ENCODE data around the gene TNFAIP1.
A peak's percentile ranks its signal among the peaks of the same experiment; 100 is the strongest.
"Not testable (repeated sequence)": the region's sequence is repeated elsewhere in the genome, so short reads cannot be mapped to it uniquely, and the experiment has no call there.

The TNFAIP1 gene

DNA sequence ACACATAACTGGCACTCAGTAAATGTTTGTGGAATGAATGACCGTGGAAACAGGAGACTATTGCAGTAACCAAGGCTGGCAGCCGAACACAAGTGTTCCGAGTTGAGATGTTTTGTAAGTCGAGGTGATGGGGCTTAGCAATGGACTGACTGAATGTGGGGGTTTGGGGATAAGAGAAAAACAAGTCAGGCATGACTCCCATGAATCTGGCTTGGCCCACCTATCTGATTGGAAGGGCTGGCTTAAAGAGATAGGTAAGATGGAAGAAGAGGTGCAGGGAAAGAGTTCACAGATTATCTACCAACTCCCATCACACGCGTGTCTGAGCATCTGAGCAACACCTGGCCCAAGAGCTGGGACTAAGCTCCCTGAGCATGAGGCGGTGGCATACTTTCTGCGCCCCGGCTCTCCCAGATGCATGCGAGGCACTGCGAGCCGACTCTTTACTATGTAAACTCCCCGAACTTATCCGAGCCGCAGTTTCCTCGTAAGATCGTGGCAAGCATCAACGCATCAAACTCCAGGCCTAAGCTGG lies 828 bp upstream of the TNFAIP1 start:
- Histone ChIP-seq H3K27ac (ENCODE audit: insufficient read depth, low read length, poor library complexity, severe bottlenecking) (peak overlapping the region; percentile 87), H3K4me1 (ENCODE audit: control insufficient read depth, insufficient read depth, low read length, poor library complexity, severe bottlenecking) (peaks cover 18% of the 10 kb centered on the region), H3K27me3 (replicated peaks; ENCODE audit: control insufficient read depth, insufficient read depth, low read length, poor library complexity, severe bottlenecking) (no peaks in the 10 kb centered on the region), H3K9me3 (ENCODE audit: control insufficient read depth, low read length) (no peaks in the 10 kb centered on the region), H3K36me3 (ENCODE audit: control insufficient read depth, insufficient read depth, low read length) (peaks cover 9% of the 10 kb centered on the region), H3K4me3 (ENCODE audit: insufficient read depth, low read depth, low read length, poor library complexity, severe bottlenecking) (peak overlapping the region; percentile 85)
- DNase-seq: no peak

GRCh38 chr17:28335959-28336871 lies 654 bp downstream of the TNFAIP1 start:
- peaks cover 17% of the 10 kb centered on the region for H3K36me3 ChIP-seq (ENCODE audit: control insufficient read depth, insufficient read depth, low read length)
- no peak for DNase-seq
- peak overlapping the region; percentile 85 for H3K4me3 ChIP-seq (ENCODE audit: insufficient read depth, low read depth, low read length, poor library complexity, severe bottlenecking)
- H3K27me3 ChIP-seq (replicated peaks; ENCODE audit: control insufficient read depth, insufficient read depth, low read length, poor library complexity, severe bottlenecking): no peaks in the 10 kb centered on the region
- no peaks in the 10 kb centered on the region for H3K9me3 ChIP-seq (ENCODE audit: control insufficient read depth, low read length)
- H3K4me1 ChIP-seq (ENCODE audit: control insufficient read depth, insufficient read depth, low read length, poor library complexity, severe bottlenecking): peaks cover 18% of the 10 kb centered on the region
- H3K27ac ChIP-seq (ENCODE audit: insufficient read depth, low read length, poor library complexity, severe bottlenecking): peak overlapping the region; percentile 80

DNA sequence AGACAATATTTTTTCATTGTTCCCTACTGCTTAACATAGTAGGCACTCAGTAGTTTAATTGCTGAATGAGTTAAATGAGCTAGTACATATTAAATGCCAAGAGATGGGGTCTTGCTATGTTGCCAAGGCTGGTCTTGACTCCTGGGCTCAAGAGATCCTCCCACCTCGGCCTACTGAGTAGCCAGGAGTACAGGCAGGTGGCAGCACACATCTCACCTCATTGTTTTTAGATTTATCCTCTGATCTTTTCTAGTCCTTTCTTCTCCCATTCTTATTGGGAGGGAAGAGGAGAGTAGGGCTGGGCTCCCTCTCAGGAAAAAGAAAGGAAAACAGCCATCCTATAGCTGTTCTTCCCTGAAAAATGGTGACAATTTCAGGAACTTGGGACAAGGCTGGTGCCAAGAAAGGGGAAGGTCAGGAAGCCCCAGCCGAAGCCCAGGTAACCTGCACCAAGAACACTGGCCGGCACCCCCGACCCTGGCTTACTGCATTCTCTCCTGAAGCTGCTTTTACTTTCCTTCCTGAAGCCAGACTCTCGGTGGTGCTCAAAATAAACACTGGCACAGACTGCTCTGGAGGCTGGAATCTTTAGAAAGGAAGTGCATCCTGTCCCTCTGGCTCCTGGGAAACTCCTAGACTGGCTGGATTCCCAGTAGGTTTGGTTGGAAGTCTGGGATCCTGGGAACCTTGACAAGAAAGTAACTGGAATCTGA lies 2.7 kb downstream of the TNFAIP1 start:
- peaks cover 18% of the 10 kb centered on the region for H3K4me1 ChIP-seq (ENCODE audit: control insufficient read depth, insufficient read depth, low read length, poor library complexity, severe bottlenecking)
- no peak overlapping the region for H3K4me3 ChIP-seq (ENCODE audit: insufficient read depth, low read depth, low read length, poor library complexity, severe bottlenecking)
- peaks cover 30% of the 10 kb centered on the region for H3K36me3 ChIP-seq (ENCODE audit: control insufficient read depth, insufficient read depth, low read length)
- no peak overlapping the region for H3K27ac ChIP-seq (ENCODE audit: insufficient read depth, low read length, poor library complexity, severe bottlenecking)
- H3K9me3 ChIP-seq (ENCODE audit: control insufficient read depth, low read length): no peaks in the 10 kb centered on the region
- DNase-seq: no peak
- H3K27me3 ChIP-seq (replicated peaks; ENCODE audit: control insufficient read depth, insufficient read depth, low read length, poor library complexity, severe bottlenecking): no peaks in the 10 kb centered on the region

GRCh38 chr17:28338769-28339212 lies 3.2 kb downstream of the TNFAIP1 start:
- Histone ChIP-seq H3K36me3 (ENCODE audit: control insufficient read depth, insufficient read depth, low read length) (peaks cover 31% of the 10 kb centered on the region), H3K4me1 (ENCODE audit: control insufficient read depth, insufficient read depth, low read length, poor library complexity, severe bottlenecking) (peaks cover 18% of the 10 kb centered on the region)
- not testable (repeated sequence) for H3K9me3 ChIP-seq (ENCODE audit: control insufficient read depth, low read length); H3K27ac ChIP-seq (ENCODE audit: insufficient read depth, low read length, poor library complexity, severe bottlenecking); DNase-seq; H3K27me3 ChIP-seq (replicated peaks; ENCODE audit: control insufficient read depth, insufficient read depth, low read length, poor library complexity, severe bottlenecking); H3K4me3 ChIP-seq (ENCODE audit: insufficient read depth, low read depth, low read length, poor library complexity, severe bottlenecking)

DNA sequence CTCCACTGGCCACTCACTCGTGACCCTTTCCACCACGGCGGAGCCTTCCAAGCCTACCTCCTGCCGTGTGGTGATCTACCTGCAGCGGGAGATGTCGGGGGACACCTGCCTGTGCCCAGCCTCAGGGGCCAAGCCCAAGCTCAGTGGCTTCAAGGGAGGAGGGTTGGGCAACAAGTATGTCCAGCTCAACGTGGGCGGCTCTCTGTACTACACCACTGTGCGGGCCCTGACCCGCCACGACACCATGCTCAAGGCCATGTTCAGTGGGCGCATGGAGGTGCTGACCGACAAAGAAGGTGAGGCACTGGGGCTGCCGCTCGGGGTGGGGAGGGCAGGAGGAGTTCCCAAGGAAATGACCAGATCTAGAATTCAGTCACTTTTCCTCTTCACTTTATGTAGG lies 3.9 kb downstream of the TNFAIP1 start:
- Histone ChIP-seq H3K4me1 (ENCODE audit: control insufficient read depth, insufficient read depth, low read length, poor library complexity, severe bottlenecking) (peaks cover 18% of the 10 kb centered on the region), H3K4me3 (ENCODE audit: insufficient read depth, low read depth, low read length, poor library complexity, severe bottlenecking) (no peak overlapping the region), H3K27ac (ENCODE audit: insufficient read depth, low read length, poor library complexity, severe bottlenecking) (no peak overlapping the region), H3K27me3 (replicated peaks; ENCODE audit: control insufficient read depth, insufficient read depth, low read length, poor library complexity, severe bottlenecking) (no peaks in the 10 kb centered on the region), H3K9me3 (ENCODE audit: control insufficient read depth, low read length) (no peaks in the 10 kb centered on the region), H3K36me3 (ENCODE audit: control insufficient read depth, insufficient read depth, low read length) (peaks cover 35% of the 10 kb centered on the region)
- DNase-seq: no peak

DNA sequence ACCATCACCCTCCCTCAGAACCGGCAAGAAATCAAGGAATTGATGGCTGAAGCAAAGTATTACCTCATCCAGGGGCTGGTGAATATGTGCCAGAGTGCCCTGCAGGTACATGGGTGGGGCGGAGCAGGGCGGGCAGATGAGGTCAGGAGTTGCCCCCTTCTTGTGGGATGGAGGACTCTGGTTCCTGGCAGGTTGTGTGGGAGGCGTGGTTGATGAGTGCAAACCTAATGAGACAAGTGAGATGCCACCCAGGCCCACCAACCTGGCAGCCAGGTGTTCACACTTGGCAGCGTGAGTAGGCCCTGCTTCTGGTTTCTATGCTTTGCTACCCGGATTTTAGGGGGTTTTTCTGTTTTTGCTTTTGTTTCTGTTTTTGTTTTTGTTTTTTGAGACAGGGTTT lies 4.8 kb downstream of the TNFAIP1 start:
- no peak overlapping the region for H3K4me3 ChIP-seq (ENCODE audit: insufficient read depth, low read depth, low read length, poor library complexity, severe bottlenecking)
- peaks cover 43% of the 10 kb centered on the region for H3K36me3 ChIP-seq (ENCODE audit: control insufficient read depth, insufficient read depth, low read length)
- no peak for DNase-seq
- no peaks in the 10 kb centered on the region for H3K27me3 ChIP-seq (replicated peaks; ENCODE audit: control insufficient read depth, insufficient read depth, low read length, poor library complexity, severe bottlenecking)
- peaks cover 11% of the 10 kb centered on the region for H3K4me1 ChIP-seq (ENCODE audit: control insufficient read depth, insufficient read depth, low read length, poor library complexity, severe bottlenecking)
- H3K27ac ChIP-seq (ENCODE audit: insufficient read depth, low read length, poor library complexity, severe bottlenecking): no peak overlapping the region
- H3K9me3 ChIP-seq (ENCODE audit: control insufficient read depth, low read length): no peaks in the 10 kb centered on the region

DNA sequence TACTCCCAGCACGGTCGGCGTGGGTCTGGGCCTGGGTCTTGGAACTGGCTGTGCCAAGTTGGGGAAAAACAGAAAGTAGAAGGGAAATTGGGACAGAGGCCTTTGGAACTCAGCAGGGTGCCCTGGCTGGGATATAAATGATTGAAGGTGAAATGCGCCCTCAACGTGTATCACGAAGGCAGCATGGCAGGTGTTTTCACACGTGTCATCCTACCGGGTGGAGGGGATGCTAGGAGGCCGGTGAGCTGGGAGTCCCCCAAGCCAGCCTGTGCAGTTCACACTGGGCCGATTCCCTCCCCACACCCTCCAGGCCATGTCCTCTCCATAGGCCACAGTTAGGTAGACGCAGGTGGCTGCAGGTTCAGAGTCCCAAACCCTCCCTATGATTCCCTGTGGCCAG lies 6.0 kb downstream of the TNFAIP1 start:
- Histone ChIP-seq H3K27me3 (replicated peaks; ENCODE audit: control insufficient read depth, insufficient read depth, low read length, poor library complexity, severe bottlenecking) (no peaks in the 10 kb centered on the region), H3K4me1 (ENCODE audit: control insufficient read depth, insufficient read depth, low read length, poor library complexity, severe bottlenecking) (peaks cover 4% of the 10 kb centered on the region), H3K27ac (ENCODE audit: insufficient read depth, low read length, poor library complexity, severe bottlenecking) (no peak overlapping the region), H3K9me3 (ENCODE audit: control insufficient read depth, low read length) (no peaks in the 10 kb centered on the region), H3K36me3 (ENCODE audit: control insufficient read depth, insufficient read depth, low read length) (peaks cover 54% of the 10 kb centered on the region), H3K4me3 (ENCODE audit: insufficient read depth, low read depth, low read length, poor library complexity, severe bottlenecking) (no peak overlapping the region)
- DNase-seq: no peak

DNA sequence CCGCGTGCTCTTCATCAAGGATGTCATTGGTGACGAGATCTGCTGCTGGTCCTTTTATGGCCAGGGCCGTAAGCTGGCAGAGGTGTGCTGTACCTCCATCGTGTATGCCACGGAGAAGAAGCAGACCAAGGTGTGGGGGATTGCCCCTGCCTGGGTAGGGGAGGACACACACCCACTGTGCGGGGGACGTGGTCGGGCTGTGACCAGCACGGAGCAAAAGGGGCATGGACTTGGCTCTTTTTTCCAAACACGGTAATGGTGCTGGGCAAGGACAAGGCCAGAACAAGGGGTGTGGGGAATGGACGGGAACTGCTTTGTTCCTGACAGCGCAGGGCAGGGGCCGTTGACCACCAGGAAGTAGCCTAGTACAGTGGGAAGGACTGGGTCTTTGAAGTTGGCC lies 6.8 kb downstream of the TNFAIP1 start:
- Histone ChIP-seq H3K4me3 (ENCODE audit: insufficient read depth, low read depth, low read length, poor library complexity, severe bottlenecking) (no peak overlapping the region), H3K9me3 (ENCODE audit: control insufficient read depth, low read length) (no peaks in the 10 kb centered on the region), H3K27me3 (replicated peaks; ENCODE audit: control insufficient read depth, insufficient read depth, low read length, poor library complexity, severe bottlenecking) (no peaks in the 10 kb centered on the region), H3K36me3 (ENCODE audit: control insufficient read depth, insufficient read depth, low read length) (peaks cover 62% of the 10 kb centered on the region), H3K4me1 (ENCODE audit: control insufficient read depth, insufficient read depth, low read length, poor library complexity, severe bottlenecking) (no peaks in the 10 kb centered on the region), H3K27ac (ENCODE audit: insufficient read depth, low read length, poor library complexity, severe bottlenecking) (no peak overlapping the region)
- DNase-seq: no peak

GRCh38 chr17:28343491-28343932 lies 8.0 kb downstream of the TNFAIP1 start:
- no peak for DNase-seq
- H3K36me3 ChIP-seq (ENCODE audit: control insufficient read depth, insufficient read depth, low read length): peaks cover 73% of the 10 kb centered on the region

GRCh38 chr17:28344011-28344410 lies 8.4 kb downstream of the TNFAIP1 start:
- Histone ChIP-seq H3K4me1 (ENCODE audit: control insufficient read depth, insufficient read depth, low read length, poor library complexity, severe bottlenecking) (no peaks in the 10 kb centered on the region), H3K27me3 (replicated peaks; ENCODE audit: control insufficient read depth, insufficient read depth, low read length, poor library complexity, severe bottlenecking) (no peaks in the 10 kb centered on the region), H3K4me3 (ENCODE audit: insufficient read depth, low read depth, low read length, poor library complexity, severe bottlenecking) (no peak overlapping the region), H3K36me3 (ENCODE audit: control insufficient read depth, insufficient read depth, low read length) (peaks cover 77% of the 10 kb centered on the region), H3K9me3 (ENCODE audit: control insufficient read depth, low read length) (no peaks in the 10 kb centered on the region), H3K27ac (ENCODE audit: insufficient read depth, low read length, poor library complexity, severe bottlenecking) (no peak overlapping the region)
- DNase-seq: no peak

More at GRCh38 chr17:28343491-28343932, 8.0 kb downstream of the TNFAIP1 start:
- no peak overlapping the region for H3K27ac ChIP-seq (ENCODE audit: insufficient read depth, low read length, poor library complexity, severe bottlenecking)
- H3K27me3 ChIP-seq (replicated peaks; ENCODE audit: control insufficient read depth, insufficient read depth, low read length, poor library complexity, severe bottlenecking): no peaks in the 10 kb centered on the region
- H3K9me3 ChIP-seq (ENCODE audit: control insufficient read depth, low read length): no peaks in the 10 kb centered on the region
- no peak overlapping the region for H3K4me3 ChIP-seq (ENCODE audit: insufficient read depth, low read depth, low read length, poor library complexity, severe bottlenecking)
- no peaks in the 10 kb centered on the region for H3K4me1 ChIP-seq (ENCODE audit: control insufficient read depth, insufficient read depth, low read length, poor library complexity, severe bottlenecking)
